BJ (cell line): ENCODE measurements around the gene TSHR. TPM values are rescaled to one million over a fixed set of nuclear protein-coding genes. Genes with fewer than 3 reads are reported as not detected.
A peak's percentile ranks its signal among the peaks of the same experiment; 100 is the strongest.

Experiments
- CTCF ChIA-PET: fragments of 350-600 bp; formaldehyde crosslinking; extraction: SDS; loops from one replicate; lab custom pipeline; 2021; ENCODE audit warnings: antibody characterized with exemption, inconsistent platforms; lab: Yijun Ruan, JAX
- POLR2A ChIA-PET: fragments of 300-600 bp; sonication (Branson Sonifier 250); formaldehyde crosslinking; extraction: SDS; loops from one replicate; lab custom pipeline; 2021; ENCODE audit warnings: antibody characterized with exemption; lab: Charles Lee
- DNase-seq: peaks from one replicate; pipeline ENCODE4 v3.0.0-alpha.2; 2011; ENCODE audit warnings: low read depth
- H3K27me3 ChIP-seq: 2 replicates; pipeline ENCODE4 v1.6.0; 2011; ENCODE audit warnings: low read length; ENCODE audit not compliant: control insufficient read depth, insufficient read depth
- H3K36me3 ChIP-seq: 2 replicates; pipeline ENCODE4 v1.5.1; 2011; ENCODE audit warnings: low read length; ENCODE audit not compliant: control insufficient read depth, insufficient read depth
- H3K4me3 ChIP-seq: 2 replicates; pipeline ENCODE4 v1.5.1; 2011; ENCODE audit warnings: low read depth, mild to moderate bottlenecking, control low read depth, low read length
- polyA plus RNA-seq: library from polyadenylated mRNA; depleted of rRNA; stranded (reverse); fragments of >200 nt; gene quantifications from 2 replicates; pipeline ENCODE4 v1.2.3, GENCODE V29; 2011
- TF ChIP-seq, protein P1 (sequence below): IDR thresholded peaks from 2 replicates; pipeline ENCODE4 v1.5.1; 2011; ENCODE audit warnings: low read depth, mild to moderate bottlenecking, control low read depth, inconsistent platforms, low read length, moderate library complexity; ENCODE audit not compliant: insufficient read depth

The TSHR gene
- polyA plus RNA-seq, 1 experiment = not detected

GRCh38 chr14:81169267-81169666, 213.8 kb downstream of the TSHR start:
- H3K36me3 ChIP-seq = no peaks in the 10 kb centered on the region; the same call in 1 of the 2 replicates
- ChIA-PET CTCF (interaction anchor here (1.7 to 2.1 kb wide), 4 partner anchors 8 to 182 kb away, joined by 4 to 15 read pairs (median 13); no protein-coding TSS in a partner anchor), POLR2A (no interaction called here)
- DNase-seq = no peak
- TF ChIP-seq, protein P1, sequence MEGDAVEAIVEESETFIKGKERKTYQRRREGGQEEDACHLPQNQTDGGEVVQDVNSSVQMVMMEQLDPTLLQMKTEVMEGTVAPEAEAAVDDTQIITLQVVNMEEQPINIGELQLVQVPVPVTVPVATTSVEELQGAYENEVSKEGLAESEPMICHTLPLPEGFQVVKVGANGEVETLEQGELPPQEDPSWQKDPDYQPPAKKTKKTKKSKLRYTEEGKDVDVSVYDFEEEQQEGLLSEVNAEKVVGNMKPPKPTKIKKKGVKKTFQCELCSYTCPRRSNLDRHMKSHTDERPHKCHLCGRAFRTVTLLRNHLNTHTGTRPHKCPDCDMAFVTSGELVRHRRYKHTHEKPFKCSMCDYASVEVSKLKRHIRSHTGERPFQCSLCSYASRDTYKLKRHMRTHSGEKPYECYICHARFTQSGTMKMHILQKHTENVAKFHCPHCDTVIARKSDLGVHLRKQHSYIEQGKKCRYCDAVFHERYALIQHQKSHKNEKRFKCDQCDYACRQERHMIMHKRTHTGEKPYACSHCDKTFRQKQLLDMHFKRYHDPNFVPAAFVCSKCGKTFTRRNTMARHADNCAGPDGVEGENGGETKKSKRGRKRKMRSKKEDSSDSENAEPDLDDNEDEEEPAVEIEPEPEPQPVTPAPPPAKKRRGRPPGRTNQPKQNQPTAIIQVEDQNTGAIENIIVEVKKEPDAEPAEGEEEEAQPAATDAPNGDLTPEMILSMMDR = no peak
- peak overlapping the region; percentile 52 for H3K4me3 ChIP-seq
- no peaks in the 10 kb centered on the region for H3K27me3 ChIP-seq

- TF ChIP-seq, protein P1 = no peak
- ChIA-PET POLR2A (no interaction called here), CTCF (interaction anchor here (0.6 to 2.1 kb wide), 15 partner anchors 9 to 326 kb away, joined by 3 to 16 read pairs (median 4); no protein-coding TSS in a partner anchor)
- Histone ChIP-seq H3K36me3 (no peaks in the 10 kb centered on the region; the same call in 1 of the 2 replicates), H3K4me3 (peak overlapping the region; percentile 52), H3K27me3 (no peaks in the 10 kb centered on the region)
- DNase-seq = no peak
Measured at GRCh38 chr14:81169711-81170103, 214.3 kb downstream of the TSHR start.

DNA sequence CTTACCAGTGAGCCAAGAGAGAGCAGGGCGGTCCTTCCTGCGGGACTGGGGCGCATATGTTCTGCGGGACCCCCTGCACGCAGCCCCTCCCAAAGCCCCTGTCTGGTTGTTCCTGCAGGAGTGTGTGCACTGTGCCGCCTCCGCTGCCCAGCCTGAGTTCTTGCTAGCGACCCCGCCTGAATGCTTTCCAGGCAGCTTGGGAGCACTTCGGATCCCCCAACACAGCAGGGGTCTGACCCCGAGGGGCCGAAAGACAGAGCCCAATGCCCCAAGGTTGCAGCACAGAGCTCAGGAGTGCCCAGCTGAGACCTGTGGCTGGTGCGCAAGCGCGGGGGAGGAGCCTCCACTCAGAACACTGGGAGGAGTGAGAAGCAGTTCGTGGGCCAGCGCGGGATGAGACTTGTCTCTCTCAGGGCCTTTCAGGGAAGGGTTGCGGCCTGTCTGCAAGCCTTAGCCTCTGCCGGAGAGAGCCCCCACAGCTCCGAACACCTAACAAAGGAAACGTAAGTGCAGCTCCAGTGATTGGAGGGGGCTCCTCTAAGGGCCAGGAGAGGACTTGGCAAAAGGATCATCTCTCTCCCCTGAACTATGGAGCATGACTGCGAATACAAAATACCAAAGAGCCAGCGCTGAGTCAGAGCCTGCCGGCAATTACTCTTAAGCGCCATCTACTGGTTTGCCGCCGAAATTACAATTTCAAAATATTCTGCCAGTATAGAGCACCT, 214.8 kb downstream of the TSHR start:
- Histone ChIP-seq H3K27me3 (no peaks in the 10 kb centered on the region), H3K36me3 (no peaks in the 10 kb centered on the region; the same call in 1 of the 2 replicates), H3K4me3 (peak overlapping the region; percentile 52)
- ChIA-PET POLR2A (no interaction called here), CTCF (interaction anchor here (0.6 to 2.1 kb wide), 15 partner anchors 9 to 326 kb away, joined by 3 to 16 read pairs (median 4); no protein-coding TSS in a partner anchor)
- TF ChIP-seq, protein P1 = peak; percentile 93
- DNase-seq = peak; percentile 51

GRCh38 chr14:81170829-81171195, 215.4 kb downstream of the TSHR start:
- H3K36me3 ChIP-seq = no peaks in the 10 kb centered on the region; the same call in 1 of the 2 replicates
- ChIA-PET POLR2A (no interaction called here), CTCF (interaction anchor here (0.7 to 2.1 kb wide), 13 partner anchors 9 to 183 kb away, joined by 3 to 16 read pairs (median 5); no protein-coding TSS in a partner anchor)
- TF ChIP-seq, protein P1 = no peak
- no peak for DNase-seq
- no peak overlapping the region for H3K4me3 ChIP-seq
- no peaks in the 10 kb centered on the region for H3K27me3 ChIP-seq

DNA sequence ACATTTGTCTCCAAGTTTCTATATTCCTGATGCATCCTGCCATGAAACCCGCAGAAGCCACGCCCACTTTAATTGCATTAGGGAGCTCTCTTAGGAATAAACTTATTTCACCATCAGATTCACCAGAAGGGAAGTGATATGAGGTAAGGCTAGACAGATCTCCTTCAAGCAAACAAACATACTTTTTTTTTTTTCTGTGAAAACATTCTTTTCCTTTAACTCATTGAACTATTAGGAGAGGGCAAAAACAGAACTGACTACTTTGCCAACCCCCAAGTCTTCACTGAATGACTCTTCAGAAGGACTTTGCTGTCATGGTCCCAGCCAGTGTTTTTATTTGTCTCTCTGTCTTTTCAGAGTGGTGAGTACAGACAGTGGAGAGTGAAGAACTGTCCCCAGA, 216.9 kb downstream of the TSHR start:
- CTCF ChIA-PET = interaction anchor here (1.4 to 1.6 kb wide), 3 partner anchors 12 to 184 kb away, joined by 3 to 7 read pairs (median 6); no protein-coding TSS in a partner anchor
- no peak for DNase-seq
- no peak overlapping the region for H3K4me3 ChIP-seq

More for the DNA sequence above, 216.9 kb downstream of the TSHR start:
- TF ChIP-seq, protein P1 = no peak
- POLR2A ChIA-PET = no interaction called here
- H3K36me3 ChIP-seq = no peaks in the 10 kb centered on the region; the same call in 1 of the 2 replicates
- H3K27me3 ChIP-seq = no peaks in the 10 kb centered on the region
